ENCODE measurements around the gene MTPN. TPM values are rescaled to one million over a fixed set of nuclear protein-coding genes. Genes with fewer than 3 reads are reported as not detected.

MTPN gene
- total RNA-seq, 1 experiment from 2014 or later: 98.2 TPM

GRCh38 chr7:135980665-135981180 is 3.6 kb upstream of the MTPN start:
- WGBS (ENCODE audit: extremely low coverage, insufficient read length, low lambda C conversion rate): no CpG with 5 or more reads among the region's 3 CpGs
- Mint-ChIP-seq H3K4me3 (no peak overlapping the region), H3K27ac (no peak overlapping the region), H3K27me3 (ENCODE audit: low read depth) (no peaks in the 10 kb centered on the region; the same call in 1 of the 2 replicates), H3K9me3 (peaks cover 3 to 8% of the 10 kb centered on the region in 2 experiments), H3K4me1 (peaks cover 11 to 13% of the 10 kb centered on the region in 2 experiments), H3K36me3 (ENCODE audit: insufficient read depth in 1 of 3, low read depth in 3 of 3) (peaks cover 3 to 5% (median 4%) of the 10 kb centered on the region in 3 experiments; a peak in 3 of 7 replicates)
- H4K8ac ChIP-seq (replicated peaks; ENCODE audit: insufficient read length, low read depth, low read length): no peak overlapping the region
- no peak overlapping the region for H3K18ac ChIP-seq (ENCODE audit: insufficient read length, low read depth, low read length)
- no peaks in the 10 kb centered on the region for H4K20me1 ChIP-seq (ENCODE audit: control insufficient read depth, insufficient read depth, insufficient read length)
- H3K23ac ChIP-seq (ENCODE audit: insufficient read length, low read depth, low read length): no peak overlapping the region
- H3K27me3 ChIP-seq (ENCODE audit: insufficient read depth, low read length): no peaks in the 10 kb centered on the region
- no peak overlapping the region for H3K4me2 ChIP-seq (ENCODE audit: insufficient read depth, insufficient read length, low read length)
- H2BK5ac ChIP-seq (ENCODE audit: insufficient read length, low read length): no peak overlapping the region
- H2AK5ac ChIP-seq (ENCODE audit: insufficient read length, low read length): no peak overlapping the region
- H2BK12ac ChIP-seq (ENCODE audit: insufficient read length, low read depth, low read length): no peak overlapping the region
- H3K79me1 ChIP-seq (ENCODE audit: insufficient read depth, low read depth, low read length, poor library complexity, severe bottlenecking): no peaks in the 10 kb centered on the region
- H3K23me2 ChIP-seq (ENCODE audit: insufficient read length, low read depth, low read length, poor library complexity, severe bottlenecking): peaks cover 4% of the 10 kb centered on the region
- no peak overlapping the region for H3K14ac ChIP-seq (ENCODE audit: insufficient read depth, low read length)
- no peak overlapping the region for H3K56ac ChIP-seq (ENCODE audit: insufficient read length, low read depth, low read length)
- no peak for DNase-seq
- H4K5ac ChIP-seq (ENCODE audit: insufficient read length, low read depth, low read length): no peak overlapping the region
- H3K4ac ChIP-seq (ENCODE audit: low read depth, low read length): no peak overlapping the region
- no peak overlapping the region for H2BK15ac ChIP-seq (ENCODE audit: low read depth, low read length)
- H2BK20ac ChIP-seq (ENCODE audit: low read depth, low read length, poor library complexity, severe bottlenecking): no peak overlapping the region
- peaks cover 5% of the 10 kb centered on the region for H3K9me3 ChIP-seq (ENCODE audit: control insufficient read depth, low read depth, low read length)
- no peak overlapping the region for H3K9ac ChIP-seq (ENCODE audit: extremely low read depth, insufficient read length, low read length)
- no peak overlapping the region for H3K27ac ChIP-seq (ENCODE audit: insufficient read length, low read depth, low read length)
- no peak overlapping the region for H2BK120ac ChIP-seq (ENCODE audit: low read depth, low read length, poor library complexity, severe bottlenecking)
- H3T11ph ChIP-seq (ENCODE audit: low read length): no peak overlapping the region
- peaks cover 10% of the 10 kb centered on the region for H3K79me2 ChIP-seq (ENCODE audit: insufficient read depth, low read length)
- TF ChIP-seq CTCF (conservative IDR thresholded peaks at IDR 0.05): no peak
- no peaks in the 10 kb centered on the region; the same call in 1 of the 2 replicates for H3K4me1 ChIP-seq (ENCODE audit: insufficient read depth, low read length)
- no peak overlapping the region for H2AFZ ChIP-seq (ENCODE audit: low read length)
- H4K91ac ChIP-seq (ENCODE audit: insufficient read length, low read depth, low read length): no peak overlapping the region

Data from H9 (cell line).